ENCODE measurements around the gene ARMC2.

DNA sequence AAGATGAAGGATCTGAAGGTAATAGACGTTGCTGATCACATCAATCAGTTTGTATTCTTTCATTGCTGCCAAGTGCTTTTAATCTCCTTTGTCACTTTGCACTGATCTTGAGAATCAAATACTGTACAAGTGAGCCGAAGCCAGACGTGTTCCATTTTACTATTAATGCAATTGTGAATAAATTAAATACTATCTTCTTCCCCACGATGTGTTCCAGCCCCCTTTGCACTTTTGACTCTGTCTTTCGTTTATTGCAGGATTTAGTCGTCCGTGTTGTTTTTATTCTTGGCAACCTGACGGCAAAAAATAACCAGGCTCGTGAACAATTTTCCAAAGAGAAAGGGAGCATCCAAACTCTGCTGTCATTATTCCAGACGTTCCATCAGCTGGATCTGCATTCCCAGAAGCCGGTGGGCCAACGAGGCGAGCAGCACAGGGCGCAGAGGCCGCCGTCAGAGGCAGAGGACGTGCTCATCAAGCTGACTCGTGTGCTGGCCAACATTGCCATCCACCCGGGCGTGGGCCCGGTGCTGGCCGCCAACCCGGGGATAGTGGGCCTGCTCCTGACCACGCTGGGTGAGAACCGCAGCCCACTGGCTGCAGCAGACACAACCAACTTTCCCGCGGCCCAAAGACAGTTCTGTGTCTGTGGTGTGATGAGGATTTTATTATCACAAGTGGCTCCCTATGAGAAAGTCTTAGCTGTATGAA lies 104.7 kb downstream of the ARMC2 start:
- TF ChIP-seq EZH2 (IDR thresholded peaks at IDR 0.05; ENCODE audit: borderline replicate concordance, low read length) (no peak), CTCF (conservative IDR thresholded peaks at IDR 0.05 in 1 of 2, IDR thresholded peaks at IDR 0.05 in 1 of 2; ENCODE audit: extremely low read depth in 1 of 2, insufficient read depth in 1 of 2, low read depth in 1 of 2, low read length in 2 of 2) (no peak)
